Cardiac muscle cell (in vitro differentiated cells and primary cell): ENCODE results near the gene SLC39A1. TPM values are rescaled to one million over a fixed set of nuclear protein-coding genes. Genes with fewer than 3 reads are reported as not detected.

Experiments
- DNase-seq, 2 donors: peaks; one replicate each; pipeline versions ENCODE4 v3.0.0 to v3.0.0-alpha.2; 2010 to 2017; ENCODE audit warnings: low read depth in 1 of 2, low spot score in 1 of 2
- H3K27ac ChIP-seq: fragments of 200-600 bp; sonication (generic); 2 replicates; pipeline ENCODE4 v1.5.1; 2016
- H3K27me3 ChIP-seq: fragments of 200-600 bp; sonication (generic); 2 replicates; pipeline ENCODE4 v1.6.0; 2016; ENCODE audit warnings: control low read depth
- H3K36me3 ChIP-seq: fragments of 200-600 bp; sonication (generic); 2 replicates; pipeline ENCODE4 v1.5.1; 2016; ENCODE audit warnings: control low read depth
- H3K4me1 ChIP-seq: fragments of 200-600 bp; sonication (generic); 2 replicates; pipeline ENCODE4 v1.8.1; 2017; ENCODE audit warnings: low read depth, mild to moderate bottlenecking, mixed run types
- H3K4me3 ChIP-seq: fragments of 200-600 bp; sonication (generic); 2 replicates; pipeline ENCODE4 v1.5.1; 2016; ENCODE audit warnings: mild to moderate bottlenecking
- H3K9me3 ChIP-seq: fragments of 200-600 bp; sonication (generic); 2 replicates; pipeline ENCODE4 v1.5.1; 2017; ENCODE audit warnings: low read depth, mild to moderate bottlenecking, control low read depth
- CTCF ChIP-seq: IDR thresholded peaks from 2 replicates; pipeline ENCODE4 v1.5.1; 2012; ENCODE audit warnings: low read depth, mild to moderate bottlenecking, low read length
- polyA plus RNA-seq: library from polyadenylated mRNA; unstranded; fragments of >200 nt; fragmentation: Nextera tagmentation; extraction: Ambion mirVana; gene quantifications from 2 replicates; pipeline ENCODE4 v1.2.1, GENCODE V29; 2016
- total RNA-seq: library from RNA; depleted of rRNA; stranded (reverse); fragments of >200 nt; gene quantifications from 2 replicates; pipeline ENCODE4 v1.2.3, GENCODE V29; 2016

The SLC39A1 gene
- total and polyA plus RNA-seq, 2 experiments from 2014 or later: 71.2 to 75.8 TPM

- no peak for TF ChIP-seq CTCF
- H3K4me1 ChIP-seq: no peaks in the 10 kb centered on the region
- no peaks in the 10 kb centered on the region for H3K27me3 ChIP-seq
- H3K9me3 ChIP-seq: no peaks in the 10 kb centered on the region
- no peak for DNase-seq
- no peak overlapping the region for H3K4me3 ChIP-seq
- H3K27ac ChIP-seq: no peak overlapping the region
- peaks cover 43% of the 10 kb centered on the region for H3K36me3 ChIP-seq
Measured at GRCh38 chr1:153936011-153936802, 27.1 kb downstream of the SLC39A1 start.

GRCh38 chr1:153934746-153935145, 28.6 kb downstream of the SLC39A1 start:
- Histone ChIP-seq H3K27ac (no peak overlapping the region), H3K9me3 (no peaks in the 10 kb centered on the region), H3K27me3 (no peaks in the 10 kb centered on the region), H3K4me1 (no peaks in the 10 kb centered on the region), H3K36me3 (peaks cover 43% of the 10 kb centered on the region), H3K4me3 (no peak overlapping the region)
- no peak for TF ChIP-seq CTCF
- DNase-seq: no peak

- Histone ChIP-seq H3K9me3 (no peaks in the 10 kb centered on the region), H3K4me1 (no peaks in the 10 kb centered on the region), H3K27ac (no peak overlapping the region), H3K36me3 (peaks cover 43% of the 10 kb centered on the region), H3K4me3 (no peak overlapping the region), H3K27me3 (no peaks in the 10 kb centered on the region)
- no peak for DNase-seq
- TF ChIP-seq CTCF: no peak
Measured at GRCh38 chr1:153933955-153934354, 29.4 kb downstream of the SLC39A1 start.

DNA sequence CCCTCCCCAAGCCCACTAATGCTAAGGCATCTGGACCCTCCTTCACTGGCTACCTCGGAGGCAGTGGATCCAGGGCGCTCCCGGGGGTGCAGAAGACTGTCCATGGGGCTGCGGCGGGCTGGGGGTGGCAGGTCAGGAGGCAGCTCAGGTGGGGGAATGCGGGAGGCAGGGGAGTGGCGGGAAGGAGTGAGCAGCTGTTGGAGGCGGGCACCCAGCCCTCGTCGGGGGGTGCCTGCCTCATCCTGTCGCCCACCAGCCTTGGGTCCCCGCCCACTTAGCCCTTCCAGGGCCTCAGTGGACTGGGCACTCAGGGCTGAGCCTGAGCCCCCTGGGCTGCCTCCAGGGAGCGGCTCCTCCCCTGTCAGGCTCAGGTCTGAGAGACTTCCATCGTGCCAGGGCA, 29.9 kb downstream of the SLC39A1 start:
- no peak for DNase-seq
- no peaks in the 10 kb centered on the region for H3K9me3 ChIP-seq
- no peak for TF ChIP-seq CTCF

GRCh38 chr1:153932156-153933131, 30.9 kb downstream of the SLC39A1 start:
- peaks cover 37% of the 10 kb centered on the region for H3K36me3 ChIP-seq
- H3K27ac ChIP-seq: no peak overlapping the region
- H3K27me3 ChIP-seq: no peaks in the 10 kb centered on the region
- no peak overlapping the region for H3K4me3 ChIP-seq
- no peaks in the 10 kb centered on the region for H3K9me3 ChIP-seq
- H3K4me1 ChIP-seq: no peaks in the 10 kb centered on the region
- no peak for DNase-seq
- no peak for TF ChIP-seq CTCF

More for the DNA sequence above, 29.9 kb downstream of the SLC39A1 start:
- Histone ChIP-seq H3K27me3 (no peaks in the 10 kb centered on the region), H3K36me3 (peaks cover 43% of the 10 kb centered on the region), H3K27ac (no peak overlapping the region), H3K4me3 (no peak overlapping the region), H3K4me1 (no peaks in the 10 kb centered on the region)
